HK-2 (cell line): Measurements from ENCODE around the gene HAGHL.
A peak's percentile ranks its signal among the peaks of the same experiment; 100 is the strongest.
"Not testable (repeated sequence)": the region's sequence is repeated elsewhere in the genome, so short reads cannot be mapped to it uniquely, and the experiment has no call there.

Experiments used
- DNase-seq: peaks from one replicate; pipeline ENCODE4 v3.0.0-alpha.2; 2018; ENCODE audit not compliant: unreplicated experiment

The HAGHL gene

GRCh38 chr16:689175-689897, 37.6 kb upstream of the HAGHL start:
- no peak for DNase-seq

GRCh38 chr16:691242-691641, 35.7 kb upstream of the HAGHL start:
- not testable (repeated sequence) for DNase-seq

- DNase-seq = no peak
These were observed 34.4 kb upstream of the HAGHL start for GRCh38 chr16:692356-693108.

- no peak for DNase-seq
These were observed 33.5 kb upstream of the HAGHL start for GRCh38 chr16:693364-693763.

GRCh38 chr16:693766-694165, 33.1 kb upstream of the HAGHL start:
- no peak for DNase-seq

- DNase-seq = no peak
These were observed 32.6 kb upstream of the HAGHL start for GRCh38 chr16:694187-694862.

- no peak for DNase-seq
These were observed 32.0 kb upstream of the HAGHL start for GRCh38 chr16:694863-695354.

- peak; percentile 72 for DNase-seq
These were observed 31.4 kb upstream of the HAGHL start for GRCh38 chr16:695355-696089.

- DNase-seq = no peak
These were observed 27.8 kb upstream of the HAGHL start for GRCh38 chr16:698911-699671.

GRCh38 chr16:700684-701584, 26.0 kb upstream of the HAGHL start:
- DNase-seq = no peak

GRCh38 chr16:702341-702740, 24.6 kb upstream of the HAGHL start:
- no peak for DNase-seq

GRCh38 chr16:703406-703805, 23.5 kb upstream of the HAGHL start:
- DNase-seq = no peak

- DNase-seq = no peak
These were observed 22.9 kb upstream of the HAGHL start for GRCh38 chr16:704047-704446.

- no peak for DNase-seq
These were observed 22.1 kb upstream of the HAGHL start for GRCh38 chr16:704552-705380.

GRCh38 chr16:705431-706188, 21.3 kb upstream of the HAGHL start, which contains the start of gene FBXL16:
Gene FBXL16, minus strand, starts transcription at chr16:705801. Its CDS starts 8,396 bp downstream, at chr16:697405.
- no peak for DNase-seq

- no peak for DNase-seq
These were observed 20.5 kb upstream of the HAGHL start for GRCh38 chr16:706189-707061.

- DNase-seq = no peak
These were observed 19.8 kb upstream of the HAGHL start for GRCh38 chr16:707062-707538.
